NCI-H146 (cell line): ENCODE results near the gene KIAA1217.

Source experiments
- DNase-seq: peaks from one replicate; lab custom pipeline; 2025; lab: John Stamatoyannopoulos, UW

KIAA1217 gene

GRCh38 chr10:24209946-24210491, 1.1 kb downstream of the KIAA1217 start:
- no peak for DNase-seq

GRCh38 chr10:24210501-24210900, 1.6 kb downstream of the KIAA1217 start:
- DNase-seq: no peak

- no peak for DNase-seq
Observed at GRCh38 chr10:24213266-24213665, 4.3 kb downstream of the KIAA1217 start.

DNA sequence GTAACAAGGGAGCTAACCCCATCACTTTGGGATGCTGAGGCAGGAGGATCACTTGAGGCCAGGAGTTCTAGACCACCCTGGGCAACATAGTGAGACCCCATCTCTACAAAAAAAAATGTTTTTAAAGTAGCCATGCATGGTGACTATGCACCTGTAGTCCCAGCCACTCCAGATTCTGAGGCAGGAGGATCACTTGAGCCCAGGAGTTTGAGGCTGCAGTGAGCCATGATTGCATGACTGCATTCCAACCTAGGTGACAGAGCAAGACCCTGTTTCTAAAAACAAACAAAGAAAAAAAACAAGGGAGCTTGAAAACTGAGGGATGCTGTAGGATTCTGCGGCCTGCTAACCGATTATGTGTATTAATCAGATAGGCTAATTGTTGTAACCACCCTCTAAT, 4.9 kb downstream of the KIAA1217 start:
- DNase-seq: no peak

GRCh38 chr10:24214762-24215161, 5.8 kb downstream of the KIAA1217 start:
- DNase-seq: no peak

GRCh38 chr10:24215196-24215595, 6.3 kb downstream of the KIAA1217 start:
- no peak for DNase-seq

DNA sequence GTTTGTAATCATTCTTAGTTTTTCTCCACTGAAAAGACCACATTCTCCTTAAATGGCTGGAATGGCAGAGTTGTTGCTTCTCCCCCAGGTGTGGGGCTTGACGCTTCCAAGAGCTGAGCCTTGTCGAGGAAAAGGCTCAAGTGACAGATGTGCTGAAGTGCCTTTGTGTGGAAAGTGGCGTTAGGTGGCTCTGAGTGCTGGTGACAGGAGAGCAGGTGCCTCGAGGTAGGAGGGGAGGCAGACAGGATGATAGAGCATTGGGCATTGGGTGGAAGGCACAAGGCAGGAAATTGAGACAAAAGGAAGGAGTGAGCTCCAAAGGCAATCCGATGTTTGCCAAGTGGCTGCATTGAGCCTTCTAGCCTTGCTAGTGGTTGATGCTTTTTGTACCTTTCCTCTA, 6.7 kb downstream of the KIAA1217 start:
- no peak for DNase-seq

GRCh38 chr10:24219963-24220362, 11.0 kb downstream of the KIAA1217 start:
- DNase-seq: no peak

DNA sequence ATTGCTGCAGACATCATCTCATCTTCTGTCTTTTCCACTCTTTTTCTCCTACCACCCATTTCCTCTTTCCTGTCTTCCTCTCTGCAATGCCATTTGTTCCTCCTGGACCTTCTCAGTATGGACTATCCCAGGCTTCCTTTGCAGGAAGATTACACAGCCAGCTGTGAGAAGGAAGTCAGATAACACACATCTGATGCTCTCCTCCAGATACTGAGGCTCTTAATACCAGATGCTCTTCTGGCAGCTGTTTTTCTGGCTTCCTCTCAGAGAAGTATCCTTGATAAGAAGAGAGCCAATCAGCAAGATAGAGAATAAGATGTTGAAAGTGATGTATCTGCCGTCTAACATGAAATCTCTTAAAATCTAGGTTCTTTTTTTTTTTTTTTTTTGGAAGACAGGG, 14.4 kb downstream of the KIAA1217 start:
- no peak for DNase-seq

DNA sequence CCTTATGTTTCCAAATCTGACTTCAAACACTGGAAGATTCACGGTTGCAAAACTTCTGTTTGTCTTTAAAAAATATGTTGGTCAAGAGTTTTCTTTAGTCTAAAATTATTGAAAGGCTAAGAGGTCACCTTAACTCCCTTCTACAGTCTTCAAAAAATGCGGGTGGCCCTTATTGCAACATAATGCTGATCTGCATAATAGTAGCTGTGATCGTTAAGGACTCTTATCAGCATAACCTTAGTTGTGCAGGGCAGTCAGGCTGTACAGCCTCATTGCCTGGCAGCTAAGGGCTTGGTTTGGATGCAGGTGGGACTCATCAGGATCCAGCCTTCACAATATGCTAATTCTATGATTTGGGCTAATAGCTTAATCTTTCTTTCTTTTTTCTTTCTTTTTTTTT, 15.0 kb downstream of the KIAA1217 start:
- DNase-seq: no peak

- DNase-seq: no peak
Observed at GRCh38 chr10:24228642-24229041, 19.7 kb downstream of the KIAA1217 start.

DNA sequence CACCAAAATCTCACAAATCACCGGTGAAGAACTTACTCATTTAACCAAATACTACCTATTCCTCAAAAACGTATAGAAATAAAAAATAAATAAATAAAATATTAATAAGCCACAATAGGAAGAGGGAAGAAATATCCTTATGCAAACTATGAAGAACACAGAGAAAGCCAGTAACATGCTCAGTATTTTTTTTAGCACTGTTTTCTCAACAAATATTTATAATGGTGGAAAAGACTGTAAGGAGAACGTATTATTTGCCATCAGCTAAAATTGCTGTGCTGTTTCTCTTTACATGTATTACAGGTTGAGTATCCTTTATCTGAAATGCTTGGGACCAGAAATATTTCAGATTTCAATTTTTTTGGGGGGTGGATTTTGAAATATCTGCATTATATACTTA, 21.0 kb downstream of the KIAA1217 start:
- DNase-seq: no peak

DNA sequence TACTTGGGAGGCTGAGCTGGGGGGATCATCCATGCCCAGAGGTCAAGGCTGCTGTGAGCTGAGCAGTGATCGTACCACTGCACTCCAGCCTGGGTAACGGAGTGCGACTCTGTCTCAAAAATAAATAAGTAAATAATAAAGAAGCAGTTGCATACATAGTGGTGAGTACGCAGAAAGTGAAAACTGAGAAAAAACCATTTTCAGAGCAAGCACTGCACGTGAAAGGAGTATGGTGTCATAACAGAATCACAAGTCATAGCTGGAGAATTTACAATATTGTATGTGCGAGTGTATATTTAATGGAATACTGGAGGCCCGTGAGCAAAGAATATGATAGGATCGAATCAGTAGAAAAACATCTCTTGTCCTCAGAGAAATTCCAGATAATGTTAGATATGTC, 22.3 kb downstream of the KIAA1217 start:
- no peak for DNase-seq

DNA sequence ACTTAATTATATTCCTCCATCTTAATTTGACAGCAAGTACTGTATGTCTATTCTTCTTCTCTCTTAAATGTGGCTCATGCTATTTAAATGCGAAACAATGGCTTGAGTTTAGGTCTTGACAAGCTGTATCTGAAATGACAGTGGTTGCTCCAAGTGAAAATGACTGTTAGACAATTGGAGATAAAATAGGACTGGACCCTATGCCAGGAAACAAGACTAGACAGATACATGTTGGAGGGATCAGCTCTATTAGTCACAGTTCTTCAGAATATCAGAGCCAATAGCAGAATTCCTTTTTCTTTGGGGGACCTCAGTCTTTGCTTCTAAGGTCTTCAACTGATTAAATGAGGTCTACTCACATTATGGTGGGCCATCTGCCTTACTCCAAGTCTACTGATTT, 25.8 kb downstream of the KIAA1217 start:
- no peak for DNase-seq

DNA sequence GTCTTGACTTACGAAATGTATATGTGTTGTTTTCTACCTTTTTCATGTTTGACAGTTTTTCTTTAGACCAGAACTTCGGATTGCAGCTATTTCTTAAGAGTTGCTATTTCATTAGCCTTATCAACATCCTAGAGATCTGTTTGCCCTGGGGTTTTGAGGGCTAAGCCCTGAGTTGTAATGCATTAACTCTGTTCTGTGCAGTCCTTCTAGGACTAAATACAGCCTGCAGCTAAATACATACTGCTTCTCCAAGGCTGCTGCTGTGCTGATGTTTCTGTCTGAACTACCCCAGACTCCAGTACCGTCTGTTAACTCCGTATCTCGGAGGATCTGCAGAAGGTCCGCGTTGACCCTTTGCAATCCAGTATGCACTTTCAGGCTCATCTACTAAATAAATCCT, 26.5 kb downstream of the KIAA1217 start:
- DNase-seq: no peak

DNA sequence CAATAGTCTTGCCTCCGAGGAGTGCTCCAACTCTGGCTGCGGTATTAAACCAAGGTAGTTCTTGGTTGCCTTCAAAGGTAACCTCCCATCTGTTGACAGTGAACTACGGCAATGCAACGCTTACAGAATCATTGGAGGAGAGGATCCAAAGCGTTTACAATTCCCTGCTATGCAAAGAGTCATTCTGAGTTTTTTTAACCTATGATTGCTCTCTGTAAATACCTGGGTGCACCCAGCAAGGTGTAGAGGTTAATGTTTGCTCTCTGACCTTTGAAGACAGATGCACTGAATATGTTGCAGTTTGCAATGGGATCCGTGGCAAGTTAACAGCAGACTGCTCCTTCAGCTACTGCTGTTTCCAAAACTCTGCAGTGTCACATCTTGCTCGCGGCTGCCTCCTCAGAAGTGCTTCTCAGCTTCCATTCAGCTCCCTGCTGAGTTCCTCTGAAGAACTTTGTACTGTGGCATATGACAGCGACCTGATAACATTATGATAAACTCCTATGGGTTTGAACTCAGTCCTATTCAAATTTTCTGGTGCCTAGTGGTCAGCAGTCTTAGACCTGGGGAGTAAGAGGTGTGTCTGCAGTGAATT, 29.0 kb downstream of the KIAA1217 start:
- DNase-seq: no peak

DNA sequence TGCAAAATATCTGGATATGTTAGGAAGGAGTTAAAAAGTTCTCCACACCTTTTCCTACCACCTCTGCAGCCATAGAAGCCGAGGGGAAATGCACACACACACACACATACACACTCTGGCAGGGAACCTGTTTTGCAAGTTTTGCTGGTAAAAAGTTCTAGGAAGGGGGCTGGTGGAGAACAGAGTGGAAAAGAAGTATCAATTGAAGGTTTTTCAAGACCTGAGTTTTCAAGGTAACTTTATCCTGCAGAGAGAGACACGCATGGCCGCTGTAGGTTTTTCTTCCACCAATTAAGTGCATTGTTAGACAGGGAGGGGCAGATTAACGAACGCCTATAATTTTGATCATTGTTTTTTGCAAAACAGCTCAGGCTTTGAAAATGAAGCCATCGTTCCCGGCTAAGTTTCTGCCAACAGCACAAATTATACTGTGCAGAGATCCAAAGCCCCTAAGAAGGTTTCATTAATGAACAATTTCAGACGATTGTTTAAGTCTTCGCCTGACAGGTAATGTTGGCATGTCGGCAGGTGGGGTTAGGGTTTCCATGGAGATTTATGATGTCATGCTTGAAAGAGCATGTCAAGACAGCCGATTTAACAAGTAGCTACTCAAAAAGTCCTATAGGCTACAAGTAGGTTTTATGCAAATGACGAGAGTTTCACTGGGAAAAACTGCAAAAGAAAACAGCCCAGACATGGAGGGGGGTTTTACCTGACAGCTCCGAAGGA, 29.7 kb downstream of the KIAA1217 start:
- DNase-seq: no peak

- no peak for DNase-seq
Observed at GRCh38 chr10:24239289-24240040, 30.5 kb downstream of the KIAA1217 start.

GRCh38 chr10:24240041-24240751, 31.3 kb downstream of the KIAA1217 start:
- DNase-seq: no peak

- DNase-seq: no peak
Observed at GRCh38 chr10:24241536-24242040, 32.6 kb downstream of the KIAA1217 start.

DNA sequence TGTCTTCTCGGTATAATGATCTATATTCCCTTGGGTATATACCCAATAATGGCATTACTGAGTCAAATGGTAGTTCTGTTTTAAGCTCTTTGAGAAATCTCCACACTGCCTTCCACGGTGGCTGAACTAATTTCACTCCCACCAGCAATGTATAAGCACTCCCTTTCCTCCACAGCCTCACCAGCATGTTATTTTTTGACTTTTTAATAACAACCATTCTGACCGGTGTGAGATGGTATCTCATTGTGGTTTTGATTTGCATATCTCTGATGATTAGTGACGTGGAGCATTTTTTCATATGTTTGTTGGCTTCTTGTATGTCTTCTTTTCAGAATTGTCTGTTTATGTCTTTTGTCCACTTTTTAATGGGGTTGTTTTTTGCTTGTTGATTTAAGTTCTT, 33.6 kb downstream of the KIAA1217 start:
- DNase-seq: no peak

DNA sequence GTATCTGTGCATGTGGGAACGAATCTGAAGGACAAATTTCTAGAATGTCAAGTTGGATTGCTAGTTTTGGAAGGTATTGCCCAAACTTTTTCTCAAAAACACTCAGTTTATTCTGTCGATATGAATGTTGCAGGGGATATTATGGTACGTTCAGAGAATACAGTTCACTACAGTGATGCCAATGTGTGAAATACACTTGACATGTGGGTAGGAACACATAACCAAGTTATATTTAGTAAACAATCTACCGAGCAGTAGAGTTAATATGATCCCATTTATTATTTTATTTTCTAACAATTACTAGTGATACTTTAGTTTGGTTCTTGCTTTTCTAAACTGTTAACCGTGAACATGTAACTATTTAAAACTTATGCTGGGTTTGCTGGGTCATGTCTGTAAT, 37.4 kb downstream of the KIAA1217 start:
- DNase-seq: no peak
